Occipital lobe (tissue), 2 donors: ENCODE data around the gene FBXO11. TPM values are rescaled to one million over a fixed set of nuclear protein-coding genes. Genes with fewer than 3 reads are reported as not detected.

Source experiments
- small RNA-seq: library from RNA; depleted of rRNA; stranded (forward); fragments of <200 nt; gene quantifications from one replicate; pipeline ENCODE3, GENCODE V24; 2014
- total RNA-seq: library from RNA; depleted of rRNA; stranded (reverse); fragments of >200 nt; gene quantifications from one replicate; pipeline ENCODE4 v1.2.3, GENCODE V29; 2014

FBXO11 gene
- total RNA-seq, 1 donor from 2014 or later = 192 TPM

Small RNA genes lying within 50 kb of the gene (small RNA-seq; reads per million reads assigned to genes)
- gene RF00026 = not detected
- gene RPL36AP15 = not detected

Other genes with a start within 250 kb of the FBXO11 start
- 58.6 TPM for gene MSH6, start 123.4 kb downstream of the FBXO11 start, total RNA-seq